HL-60 (cell line): Measurements from ENCODE around the gene HHATL.

Experiments
- POLR2AphosphoS5 ChIP-seq: IDR thresholded peaks from 2 replicates; pipeline ENCODE4 v1.6.1; 2012; ENCODE audit warnings: low read depth
- TF ChIP-seq, protein P1 (sequence below): IDR thresholded peaks from one replicate; pipeline ENCODE4 v1.5.1; 2011; ENCODE audit warnings: low read length, control low read depth, inconsistent platforms; ENCODE audit not compliant: insufficient read depth
- TF ChIP-seq, protein P2 (sequence below): IDR thresholded peaks from 2 replicates; pipeline ENCODE4 v1.6.1; 2012; ENCODE audit warnings: low read depth; ENCODE audit not compliant: insufficient replicate concordance

DNA sequence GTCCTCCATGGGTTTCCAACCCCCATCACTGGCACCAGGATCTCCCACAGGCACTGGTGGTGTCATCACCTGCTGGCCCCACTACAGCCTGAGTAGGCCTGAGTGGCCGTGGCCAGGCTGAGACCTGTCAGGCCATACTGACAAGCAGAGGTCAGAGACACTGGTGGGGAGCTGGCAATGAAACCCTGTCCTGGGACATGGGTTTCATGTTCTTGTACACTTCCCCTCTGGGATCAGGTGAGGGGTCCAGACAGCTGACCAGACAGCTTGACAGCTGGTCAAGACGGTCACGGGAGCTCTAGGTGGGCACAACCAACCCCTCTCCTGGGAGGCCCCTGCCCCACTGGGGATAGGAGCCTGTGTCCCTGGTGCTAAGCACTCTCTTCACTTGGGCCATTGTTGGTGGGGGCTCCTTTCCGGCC, 36.0 kb downstream of the HHATL start:
- TF ChIP-seq, protein P1, sequence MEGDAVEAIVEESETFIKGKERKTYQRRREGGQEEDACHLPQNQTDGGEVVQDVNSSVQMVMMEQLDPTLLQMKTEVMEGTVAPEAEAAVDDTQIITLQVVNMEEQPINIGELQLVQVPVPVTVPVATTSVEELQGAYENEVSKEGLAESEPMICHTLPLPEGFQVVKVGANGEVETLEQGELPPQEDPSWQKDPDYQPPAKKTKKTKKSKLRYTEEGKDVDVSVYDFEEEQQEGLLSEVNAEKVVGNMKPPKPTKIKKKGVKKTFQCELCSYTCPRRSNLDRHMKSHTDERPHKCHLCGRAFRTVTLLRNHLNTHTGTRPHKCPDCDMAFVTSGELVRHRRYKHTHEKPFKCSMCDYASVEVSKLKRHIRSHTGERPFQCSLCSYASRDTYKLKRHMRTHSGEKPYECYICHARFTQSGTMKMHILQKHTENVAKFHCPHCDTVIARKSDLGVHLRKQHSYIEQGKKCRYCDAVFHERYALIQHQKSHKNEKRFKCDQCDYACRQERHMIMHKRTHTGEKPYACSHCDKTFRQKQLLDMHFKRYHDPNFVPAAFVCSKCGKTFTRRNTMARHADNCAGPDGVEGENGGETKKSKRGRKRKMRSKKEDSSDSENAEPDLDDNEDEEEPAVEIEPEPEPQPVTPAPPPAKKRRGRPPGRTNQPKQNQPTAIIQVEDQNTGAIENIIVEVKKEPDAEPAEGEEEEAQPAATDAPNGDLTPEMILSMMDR: no peak
- no peak for TF ChIP-seq POLR2AphosphoS5
- TF ChIP-seq, protein P2, sequence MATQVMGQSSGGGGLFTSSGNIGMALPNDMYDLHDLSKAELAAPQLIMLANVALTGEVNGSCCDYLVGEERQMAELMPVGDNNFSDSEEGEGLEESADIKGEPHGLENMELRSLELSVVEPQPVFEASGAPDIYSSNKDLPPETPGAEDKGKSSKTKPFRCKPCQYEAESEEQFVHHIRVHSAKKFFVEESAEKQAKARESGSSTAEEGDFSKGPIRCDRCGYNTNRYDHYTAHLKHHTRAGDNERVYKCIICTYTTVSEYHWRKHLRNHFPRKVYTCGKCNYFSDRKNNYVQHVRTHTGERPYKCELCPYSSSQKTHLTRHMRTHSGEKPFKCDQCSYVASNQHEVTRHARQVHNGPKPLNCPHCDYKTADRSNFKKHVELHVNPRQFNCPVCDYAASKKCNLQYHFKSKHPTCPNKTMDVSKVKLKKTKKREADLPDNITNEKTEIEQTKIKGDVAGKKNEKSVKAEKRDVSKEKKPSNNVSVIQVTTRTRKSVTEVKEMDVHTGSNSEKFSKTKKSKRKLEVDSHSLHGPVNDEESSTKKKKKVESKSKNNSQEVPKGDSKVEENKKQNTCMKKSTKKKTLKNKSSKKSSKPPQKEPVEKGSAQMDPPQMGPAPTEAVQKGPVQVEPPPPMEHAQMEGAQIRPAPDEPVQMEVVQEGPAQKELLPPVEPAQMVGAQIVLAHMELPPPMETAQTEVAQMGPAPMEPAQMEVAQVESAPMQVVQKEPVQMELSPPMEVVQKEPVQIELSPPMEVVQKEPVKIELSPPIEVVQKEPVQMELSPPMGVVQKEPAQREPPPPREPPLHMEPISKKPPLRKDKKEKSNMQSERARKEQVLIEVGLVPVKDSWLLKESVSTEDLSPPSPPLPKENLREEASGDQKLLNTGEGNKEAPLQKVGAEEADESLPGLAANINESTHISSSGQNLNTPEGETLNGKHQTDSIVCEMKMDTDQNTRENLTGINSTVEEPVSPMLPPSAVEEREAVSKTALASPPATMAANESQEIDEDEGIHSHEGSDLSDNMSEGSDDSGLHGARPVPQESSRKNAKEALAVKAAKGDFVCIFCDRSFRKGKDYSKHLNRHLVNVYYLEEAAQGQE: no peak
